Measurements from ENCODE around the gene DSP. TPM values are rescaled to one million over a fixed set of nuclear protein-coding genes. Genes with fewer than 3 reads are reported as not detected.

The DSP gene
- total and polyA plus RNA-seq, 2 of the 13 experiments (the other 11 are each of a cell fraction or from before 2014, with no cell fraction given), result 89.8 to 117 TPM

DNA sequence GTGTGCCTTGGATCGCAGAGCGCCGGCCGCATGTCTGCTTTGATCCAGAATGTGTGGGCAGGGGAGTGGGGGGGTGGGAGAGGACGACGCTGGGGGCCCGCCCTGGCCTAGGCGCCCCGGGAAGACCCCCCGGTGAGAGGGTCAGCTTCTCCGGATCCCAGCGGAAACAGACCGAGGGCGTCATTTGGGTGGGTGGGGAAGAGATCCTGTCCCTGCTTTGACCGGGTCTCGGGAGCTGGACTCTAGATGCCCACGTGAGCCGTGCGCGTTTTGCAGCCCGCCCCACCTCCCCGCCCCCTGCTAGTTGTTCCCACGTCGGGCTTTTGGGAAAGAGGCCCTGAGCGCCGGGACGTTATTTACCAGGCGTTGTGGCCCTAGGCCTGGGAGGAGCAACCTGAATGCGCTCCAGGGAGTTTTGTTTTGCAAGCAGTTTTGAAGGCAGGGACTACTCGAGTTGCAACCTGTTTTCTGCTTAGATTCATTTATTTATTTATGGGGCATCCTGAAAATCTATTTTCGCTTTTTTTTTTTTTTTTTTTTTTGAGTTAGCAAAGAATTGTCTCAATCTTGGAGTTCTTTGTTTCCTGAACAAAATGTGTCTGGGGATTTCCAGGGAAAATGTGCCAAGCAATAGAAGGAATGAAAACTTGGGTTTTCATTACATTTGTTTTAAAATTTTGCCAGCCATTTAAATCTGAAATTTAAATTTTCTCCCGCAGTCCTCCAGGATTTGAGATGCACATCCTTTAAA, 1.6 kb downstream of the DSP start (continued):
- TF ChIP-seq, protein P1, sequence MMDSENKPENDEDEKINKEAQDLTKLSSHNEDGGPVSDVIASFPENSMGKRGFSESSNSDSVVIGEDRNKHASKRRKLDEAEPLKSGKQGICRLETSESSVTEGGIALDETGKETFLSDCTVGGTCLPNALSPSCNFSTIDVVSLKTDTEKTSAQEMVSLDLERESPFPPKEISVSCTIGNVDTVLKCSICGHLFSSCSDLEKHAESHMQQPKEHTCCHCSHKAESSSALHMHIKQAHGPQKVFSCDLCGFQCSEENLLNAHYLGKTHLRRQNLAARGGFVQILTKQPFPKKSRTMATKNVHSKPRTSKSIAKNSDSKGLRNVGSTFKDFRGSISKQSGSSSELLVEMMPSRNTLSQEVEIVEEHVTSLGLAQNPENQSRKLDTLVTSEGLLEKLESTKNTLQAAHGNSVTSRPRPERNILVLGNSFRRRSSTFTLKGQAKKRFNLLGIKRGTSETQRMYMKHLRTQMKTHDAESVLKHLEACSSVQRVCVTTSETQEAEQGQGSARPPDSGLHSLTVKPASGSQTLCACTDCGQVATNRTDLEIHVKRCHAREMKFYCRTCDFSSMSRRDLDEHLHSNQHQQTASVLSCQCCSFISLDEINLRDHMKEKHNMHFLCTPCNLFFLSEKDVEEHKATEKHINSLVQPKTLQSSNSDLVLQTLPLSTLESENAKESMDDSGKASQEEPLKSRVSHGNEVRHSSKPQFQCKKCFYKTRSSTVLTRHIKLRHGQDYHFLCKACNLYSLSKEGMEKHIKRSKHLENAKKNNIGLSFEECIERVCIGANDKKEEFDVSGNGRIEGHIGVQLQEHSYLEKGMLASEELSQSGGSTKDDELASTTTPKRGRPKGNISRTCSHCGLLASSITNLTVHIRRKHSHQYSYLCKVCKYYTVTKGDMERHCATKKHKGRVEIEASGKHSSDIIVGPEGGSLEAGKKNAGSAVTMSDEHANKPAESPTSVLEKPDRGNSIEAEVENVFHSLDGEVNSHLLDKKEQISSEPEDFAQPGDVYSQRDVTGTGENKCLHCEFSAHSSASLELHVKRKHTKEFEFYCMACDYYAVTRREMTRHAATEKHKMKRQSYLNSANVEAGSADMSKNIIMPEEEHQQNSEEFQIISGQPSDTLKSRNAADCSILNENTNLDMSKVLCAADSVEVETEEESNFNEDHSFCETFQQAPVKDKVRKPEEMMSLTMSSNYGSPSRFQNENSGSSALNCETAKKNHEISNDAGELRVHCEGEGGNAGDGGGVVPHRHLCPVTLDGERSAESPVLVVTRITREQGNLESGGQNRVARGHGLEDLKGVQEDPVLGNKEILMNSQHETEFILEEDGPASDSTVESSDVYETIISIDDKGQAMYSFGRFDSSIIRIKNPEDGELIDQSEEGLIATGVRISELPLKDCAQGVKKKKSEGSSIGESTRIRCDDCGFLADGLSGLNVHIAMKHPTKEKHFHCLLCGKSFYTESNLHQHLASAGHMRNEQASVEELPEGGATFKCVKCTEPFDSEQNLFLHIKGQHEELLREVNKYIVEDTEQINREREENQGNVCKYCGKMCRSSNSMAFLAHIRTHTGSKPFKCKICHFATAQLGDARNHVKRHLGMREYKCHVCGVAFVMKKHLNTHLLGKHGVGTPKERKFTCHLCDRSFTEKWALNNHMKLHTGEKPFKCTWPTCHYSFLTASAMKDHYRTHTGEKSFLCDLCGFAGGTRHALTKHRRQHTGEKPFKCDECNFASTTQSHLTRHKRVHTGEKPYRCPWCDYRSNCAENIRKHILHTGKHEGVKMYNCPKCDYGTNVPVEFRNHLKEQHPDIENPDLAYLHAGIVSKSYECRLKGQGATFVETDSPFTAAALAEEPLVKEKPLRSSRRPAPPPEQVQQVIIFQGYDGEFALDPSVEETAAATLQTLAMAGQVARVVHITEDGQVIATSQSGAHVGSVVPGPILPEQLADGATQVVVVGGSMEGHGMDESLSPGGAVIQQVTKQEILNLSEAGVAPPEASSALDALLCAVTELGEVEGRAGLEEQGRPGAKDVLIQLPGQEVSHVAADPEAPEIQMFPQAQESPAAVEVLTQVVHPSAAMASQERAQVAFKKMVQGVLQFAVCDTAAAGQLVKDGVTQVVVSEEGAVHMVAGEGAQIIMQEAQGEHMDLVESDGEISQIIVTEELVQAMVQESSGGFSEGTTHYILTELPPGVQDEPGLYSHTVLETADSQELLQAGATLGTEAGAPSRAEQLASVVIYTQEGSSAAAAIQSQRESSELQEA (CRISPR knock-in tag; IDR thresholded peaks at IDR 0.05; ENCODE audit: not compliant biosample characterization), result no peak
- TF ChIP-seq, protein P2, sequence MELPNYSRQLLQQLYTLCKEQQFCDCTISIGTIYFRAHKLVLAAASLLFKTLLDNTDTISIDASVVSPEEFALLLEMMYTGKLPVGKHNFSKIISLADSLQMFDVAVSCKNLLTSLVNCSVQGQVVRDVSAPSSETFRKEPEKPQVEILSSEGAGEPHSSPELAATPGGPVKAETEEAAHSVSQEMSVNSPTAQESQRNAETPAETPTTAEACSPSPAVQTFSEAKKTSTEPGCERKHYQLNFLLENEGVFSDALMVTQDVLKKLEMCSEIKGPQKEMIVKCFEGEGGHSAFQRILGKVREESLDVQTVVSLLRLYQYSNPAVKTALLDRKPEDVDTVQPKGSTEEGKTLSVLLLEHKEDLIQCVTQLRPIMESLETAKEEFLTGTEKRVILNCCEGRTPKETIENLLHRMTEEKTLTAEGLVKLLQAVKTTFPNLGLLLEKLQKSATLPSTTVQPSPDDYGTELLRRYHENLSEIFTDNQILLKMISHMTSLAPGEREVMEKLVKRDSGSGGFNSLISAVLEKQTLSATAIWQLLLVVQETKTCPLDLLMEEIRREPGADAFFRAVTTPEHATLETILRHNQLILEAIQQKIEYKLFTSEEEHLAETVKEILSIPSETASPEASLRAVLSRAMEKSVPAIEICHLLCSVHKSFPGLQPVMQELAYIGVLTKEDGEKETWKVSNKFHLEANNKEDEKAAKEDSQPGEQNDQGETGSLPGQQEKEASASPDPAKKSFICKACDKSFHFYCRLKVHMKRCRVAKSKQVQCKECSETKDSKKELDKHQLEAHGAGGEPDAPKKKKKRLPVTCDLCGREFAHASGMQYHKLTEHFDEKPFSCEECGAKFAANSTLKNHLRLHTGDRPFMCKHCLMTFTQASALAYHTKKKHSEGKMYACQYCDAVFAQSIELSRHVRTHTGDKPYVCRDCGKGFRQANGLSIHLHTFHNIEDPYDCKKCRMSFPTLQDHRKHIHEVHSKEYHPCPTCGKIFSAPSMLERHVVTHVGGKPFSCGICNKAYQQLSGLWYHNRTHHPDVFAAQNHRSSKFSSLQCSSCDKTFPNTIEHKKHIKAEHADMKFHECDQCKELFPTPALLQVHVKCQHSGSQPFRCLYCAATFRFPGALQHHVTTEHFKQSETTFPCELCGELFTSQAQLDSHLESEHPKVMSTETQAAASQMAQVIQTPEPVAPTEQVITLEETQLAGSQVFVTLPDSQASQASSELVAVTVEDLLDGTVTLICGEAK (IDR thresholded peaks at IDR 0.05), result no peak
- TF ChIP-seq, protein P2 (CRISPR knock-in tag; IDR thresholded peaks at IDR 0.05), result 0 out of 2 replicates have a peak, but pooled peaks have one; percentile 18
- peak; percentile 95 for TF ChIP-seq TAF15 (IDR thresholded peaks at IDR 0.05; ENCODE audit: low read depth, low read length, poor library complexity, severe bottlenecking)
- 0 out of 2 replicates have a peak, but pooled peaks have one; percentile 21 for TF ChIP-seq NR2F2 (IDR thresholded peaks at IDR 0.05; ENCODE audit: borderline replicate concordance, low read depth)
- TF ChIP-seq GATA4 (IDR thresholded peaks at IDR 0.05; ENCODE audit: borderline replicate concordance, low read depth), result no peak; the same call in 1 of the 2 replicates
- peak; percentile 42 for TF ChIP-seq POLR2G (IDR thresholded peaks at IDR 0.05; ENCODE audit: low read depth, low read length)
- TF ChIP-seq ZSCAN22 (CRISPR knock-in tag; IDR thresholded peaks at IDR 0.05), result 0 out of 2 replicates have a peak, but pooled peaks have one; percentile 51
- peak; percentile 35 for TF ChIP-seq SRSF4 (IDR thresholded peaks at IDR 0.05; ENCODE audit: low read depth, low read length, poor library complexity, severe bottlenecking)
- TF ChIP-seq, protein P3, sequence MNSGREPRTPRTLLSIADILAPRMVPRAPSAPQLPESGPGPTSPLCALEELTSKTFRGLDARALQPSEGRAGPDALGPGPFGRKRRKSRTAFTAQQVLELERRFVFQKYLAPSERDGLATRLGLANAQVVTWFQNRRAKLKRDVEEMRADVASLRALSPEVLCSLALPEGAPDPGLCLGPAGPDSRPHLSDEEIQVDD (CRISPR knock-in tag; IDR thresholded peaks at IDR 0.05; ENCODE audit: borderline replicate concordance), result no peak
